ENCODE data around the gene EFR3B.

Gene EFR3B

DNA sequence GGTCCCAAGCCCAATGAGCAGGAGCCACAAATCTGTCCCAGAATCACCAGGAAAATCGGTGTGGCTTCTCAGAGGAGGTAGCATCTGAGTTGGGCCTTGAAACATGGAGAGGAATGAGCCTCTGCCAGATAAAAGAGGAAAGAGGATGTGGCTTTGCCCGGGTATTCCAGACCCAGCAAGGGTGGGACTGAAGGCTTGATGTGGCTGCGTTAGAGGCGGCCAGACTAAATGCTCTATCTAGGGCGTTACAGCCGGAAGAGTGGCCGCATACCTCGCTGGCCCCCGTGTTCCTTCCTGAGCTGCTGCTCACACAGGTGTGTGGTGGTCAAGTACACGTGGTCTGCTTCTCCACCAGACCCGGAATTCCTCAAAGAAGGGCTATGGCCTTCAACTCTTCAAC is 160.4 kb downstream of the EFR3B start:
- DNase-seq (ENCODE audit: insufficient read length, low spot score) (no peak), FAIRE-seq (peak; percentile 62)
- TF ChIP-seq SPI1 (IDR thresholded peaks at IDR 0.05; ENCODE audit: low read depth, low read length) = no peak
- TF ChIP-seq POU2F2 (IDR thresholded peaks at IDR 0.05; ENCODE audit: low read depth, low read length) = no peak
- TF ChIP-seq POLR2A (IDR thresholded peaks at IDR 0.05; ENCODE audit: low read depth, low read length) = no peak
- no peak for TF ChIP-seq PAX5 (IDR thresholded peaks at IDR 0.05; ENCODE audit: insufficient read depth, low read length, severe bottlenecking)
- no peak for TF ChIP-seq POLR2AphosphoS5 (IDR thresholded peaks at IDR 0.05; ENCODE audit: low read depth, low read length)
- TF ChIP-seq TAF1 (IDR thresholded peaks at IDR 0.05; ENCODE audit: low read depth, low read length) = no peak

DNA sequence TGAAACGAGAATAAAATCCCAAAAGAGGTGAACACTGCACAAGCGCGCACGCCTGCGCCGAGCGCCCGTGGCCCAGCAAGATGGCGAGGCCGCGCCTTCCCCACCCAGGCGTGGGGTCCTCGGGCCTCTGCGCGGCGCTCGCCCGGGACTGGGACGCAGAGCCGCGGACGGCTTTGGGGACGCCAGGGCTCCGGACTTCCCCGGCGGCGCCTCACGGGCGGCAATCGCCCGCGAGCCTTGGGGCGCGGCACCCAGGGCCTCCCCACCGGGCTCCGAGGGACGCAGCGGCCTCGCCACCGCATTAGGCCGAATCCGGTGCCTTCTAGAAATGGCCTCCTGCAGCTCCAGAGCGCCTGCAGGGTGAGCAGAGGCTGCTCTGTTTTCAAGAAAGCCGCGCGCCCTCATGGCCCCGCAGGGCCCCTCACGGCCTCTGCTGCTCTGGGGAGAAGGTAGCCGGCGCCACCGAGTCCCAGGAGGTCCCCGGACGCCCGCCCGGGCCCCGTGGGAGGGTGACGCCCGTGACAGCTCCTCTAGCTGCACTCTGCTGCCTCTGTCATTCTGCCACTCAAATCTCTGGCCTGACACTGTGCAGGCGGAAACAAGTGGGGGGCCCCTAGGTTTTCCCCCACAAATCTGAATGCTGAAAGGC is 162.4 kb downstream of the EFR3B start:
- DNase-seq (ENCODE audit: insufficient read length, low spot score) (peak; percentile 61), FAIRE-seq (peak; percentile 63)
- TF ChIP-seq POLR2AphosphoS5 (IDR thresholded peaks at IDR 0.05; ENCODE audit: low read depth, low read length) (0 out of 2 replicates have a peak, but pooled peaks have one; percentile 16), SPI1 (IDR thresholded peaks at IDR 0.05; ENCODE audit: low read depth, low read length) (no peak)

DNA sequence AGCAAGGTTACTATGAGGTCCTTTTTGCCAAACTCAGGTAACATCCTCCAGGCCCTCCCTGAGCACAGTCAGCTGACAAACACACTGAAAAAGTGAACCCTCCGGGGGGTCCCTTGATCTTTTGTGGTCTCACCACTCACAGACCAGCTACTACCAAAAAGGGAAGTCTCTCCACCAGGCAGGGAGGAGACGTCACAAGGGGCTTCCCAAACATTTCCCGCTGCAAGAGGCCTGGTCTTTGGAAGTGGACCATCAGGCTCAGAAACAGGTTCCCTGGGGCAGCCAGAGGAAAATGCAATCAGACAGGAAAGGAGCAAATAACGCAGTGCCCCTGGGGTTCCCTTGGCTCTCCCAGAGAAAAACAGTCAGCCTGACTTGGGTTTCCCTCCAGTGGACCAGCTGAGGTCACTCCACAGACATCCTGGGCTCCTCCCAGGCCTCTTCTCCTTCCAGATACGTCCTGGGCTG is 165.2 kb downstream of the EFR3B start:
- DNase-seq (ENCODE audit: insufficient read length, low spot score) (no peak), FAIRE-seq (no peak)
- TF ChIP-seq PAX5 (IDR thresholded peaks at IDR 0.05; ENCODE audit: insufficient read depth, low read length, severe bottlenecking) = no peak
- peak; percentile 91 for TF ChIP-seq SPI1 (IDR thresholded peaks at IDR 0.05; ENCODE audit: low read depth, low read length)

Measured in GM12891 (cell line).